Cardiac fibroblast (primary cell): Measurements from ENCODE around the gene DSE.
A peak's percentile ranks its signal among the peaks of the same experiment; 100 is the strongest.

Experiments
- DNase-seq, 2 donors: peaks; one replicate each; pipeline versions ENCODE4 v3.0.0 to v3.0.0-alpha.2; 2010; ENCODE audit warnings: low read depth in 2 of 2
- H3K4me3 ChIP-seq, 2 donors: replicated peaks in 1 of 2; 1 replicate in 1 of 2; 2 replicates in 1 of 2; pipeline ENCODE4 v1.5.1; 2011; ENCODE audit warnings: low read depth in 2 of 2, low read length in 2 of 2, mild to moderate bottlenecking in 2 of 2, moderate library complexity in 1 of 2
- TF ChIP-seq, protein P1 (sequence below): IDR thresholded peaks from one replicate; pipeline ENCODE4 v1.5.1; 2011; ENCODE audit warnings: low read depth, mild to moderate bottlenecking, low read length, inconsistent platforms

The DSE gene

DNA sequence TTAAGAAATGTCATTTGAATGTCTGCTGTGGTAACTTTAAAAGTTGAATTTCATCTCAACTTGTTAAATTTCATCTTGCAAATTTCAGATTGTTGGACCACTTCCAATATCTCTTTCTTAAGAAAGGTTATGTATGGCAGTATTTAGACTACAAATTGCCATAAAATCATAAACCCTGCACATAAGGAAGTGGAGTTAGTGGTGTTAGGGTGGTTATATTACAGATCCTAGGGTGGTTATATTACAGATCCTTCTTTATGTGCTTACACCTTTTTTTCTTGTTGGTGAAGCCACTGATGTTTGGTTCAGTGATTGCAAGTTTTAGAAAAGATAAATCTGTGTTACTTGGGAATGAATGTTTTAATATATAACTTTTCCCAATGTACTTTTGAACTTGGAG lies 9.0 kb downstream of the DSE start:
- TF ChIP-seq, protein P1, sequence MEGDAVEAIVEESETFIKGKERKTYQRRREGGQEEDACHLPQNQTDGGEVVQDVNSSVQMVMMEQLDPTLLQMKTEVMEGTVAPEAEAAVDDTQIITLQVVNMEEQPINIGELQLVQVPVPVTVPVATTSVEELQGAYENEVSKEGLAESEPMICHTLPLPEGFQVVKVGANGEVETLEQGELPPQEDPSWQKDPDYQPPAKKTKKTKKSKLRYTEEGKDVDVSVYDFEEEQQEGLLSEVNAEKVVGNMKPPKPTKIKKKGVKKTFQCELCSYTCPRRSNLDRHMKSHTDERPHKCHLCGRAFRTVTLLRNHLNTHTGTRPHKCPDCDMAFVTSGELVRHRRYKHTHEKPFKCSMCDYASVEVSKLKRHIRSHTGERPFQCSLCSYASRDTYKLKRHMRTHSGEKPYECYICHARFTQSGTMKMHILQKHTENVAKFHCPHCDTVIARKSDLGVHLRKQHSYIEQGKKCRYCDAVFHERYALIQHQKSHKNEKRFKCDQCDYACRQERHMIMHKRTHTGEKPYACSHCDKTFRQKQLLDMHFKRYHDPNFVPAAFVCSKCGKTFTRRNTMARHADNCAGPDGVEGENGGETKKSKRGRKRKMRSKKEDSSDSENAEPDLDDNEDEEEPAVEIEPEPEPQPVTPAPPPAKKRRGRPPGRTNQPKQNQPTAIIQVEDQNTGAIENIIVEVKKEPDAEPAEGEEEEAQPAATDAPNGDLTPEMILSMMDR, result no peak
- no peak for DNase-seq
- no peak overlapping the region for H3K4me3 ChIP-seq

DNA sequence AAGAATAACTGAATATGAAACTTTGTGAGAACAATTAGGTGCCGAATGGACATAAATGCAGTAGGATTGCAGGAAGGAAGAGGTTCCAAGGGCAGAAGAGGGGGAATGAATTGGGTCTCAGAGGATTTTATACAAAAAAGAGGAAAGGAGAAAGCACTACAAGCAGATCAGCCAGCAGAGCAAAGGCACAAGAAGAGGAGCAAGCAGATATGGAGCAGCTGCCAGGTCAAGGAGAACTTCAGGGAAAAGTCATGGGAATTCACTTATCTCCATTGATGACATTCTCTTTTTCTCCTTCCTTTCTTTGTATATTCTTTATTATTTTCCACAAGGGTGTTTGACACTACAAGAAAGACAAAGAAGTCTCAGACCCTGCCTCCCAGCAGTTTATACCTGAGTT lies 9.6 kb downstream of the DSE start:
- no peak for DNase-seq
- H3K4me3 ChIP-seq, result no peak overlapping the region
- TF ChIP-seq, protein P1, result no peak

DNA sequence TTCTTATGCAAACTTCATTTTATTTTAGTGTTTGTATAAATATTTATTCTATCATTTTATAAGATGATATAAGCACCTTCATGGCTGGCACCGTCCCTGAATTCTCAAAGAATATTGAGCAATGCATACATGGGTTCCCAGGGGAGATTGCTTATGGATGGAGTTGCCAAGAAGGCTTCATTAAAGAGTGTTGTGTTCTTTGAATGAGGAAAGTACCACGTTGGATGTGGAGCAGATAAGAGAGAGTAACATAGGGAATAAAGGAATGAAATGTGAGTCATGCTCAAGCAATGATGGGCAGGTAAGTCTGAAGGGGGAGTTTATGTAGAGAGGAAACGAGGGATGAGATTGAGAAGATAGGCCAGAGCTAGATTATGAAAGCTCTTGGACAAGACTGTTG lies 10.3 kb downstream of the DSE start:
- no peak overlapping the region for H3K4me3 ChIP-seq
- TF ChIP-seq, protein P1, result no peak
- DNase-seq, result peak; percentile 68 to 77

DNA sequence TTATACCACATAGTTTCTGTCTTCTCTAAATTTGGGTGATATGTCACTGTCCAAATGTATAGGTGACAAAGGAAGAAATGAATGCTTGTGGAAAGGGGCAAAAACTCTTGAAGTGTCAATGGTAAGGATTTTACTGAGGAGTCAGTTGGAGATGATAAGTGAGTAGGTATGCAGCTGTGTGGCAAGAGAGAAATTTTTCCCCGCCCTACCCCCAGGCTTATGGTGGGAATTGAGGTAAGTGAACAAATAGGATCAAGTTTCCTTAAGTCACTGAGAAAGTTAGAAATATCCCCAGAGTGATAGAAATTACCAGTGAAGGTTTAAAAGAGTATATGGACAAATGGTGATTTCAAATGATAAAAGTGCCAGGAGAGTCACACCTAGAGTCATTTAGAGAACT lies 11.8 kb downstream of the DSE start:
- DNase-seq, result no peak
- TF ChIP-seq, protein P1, result no peak

DNA sequence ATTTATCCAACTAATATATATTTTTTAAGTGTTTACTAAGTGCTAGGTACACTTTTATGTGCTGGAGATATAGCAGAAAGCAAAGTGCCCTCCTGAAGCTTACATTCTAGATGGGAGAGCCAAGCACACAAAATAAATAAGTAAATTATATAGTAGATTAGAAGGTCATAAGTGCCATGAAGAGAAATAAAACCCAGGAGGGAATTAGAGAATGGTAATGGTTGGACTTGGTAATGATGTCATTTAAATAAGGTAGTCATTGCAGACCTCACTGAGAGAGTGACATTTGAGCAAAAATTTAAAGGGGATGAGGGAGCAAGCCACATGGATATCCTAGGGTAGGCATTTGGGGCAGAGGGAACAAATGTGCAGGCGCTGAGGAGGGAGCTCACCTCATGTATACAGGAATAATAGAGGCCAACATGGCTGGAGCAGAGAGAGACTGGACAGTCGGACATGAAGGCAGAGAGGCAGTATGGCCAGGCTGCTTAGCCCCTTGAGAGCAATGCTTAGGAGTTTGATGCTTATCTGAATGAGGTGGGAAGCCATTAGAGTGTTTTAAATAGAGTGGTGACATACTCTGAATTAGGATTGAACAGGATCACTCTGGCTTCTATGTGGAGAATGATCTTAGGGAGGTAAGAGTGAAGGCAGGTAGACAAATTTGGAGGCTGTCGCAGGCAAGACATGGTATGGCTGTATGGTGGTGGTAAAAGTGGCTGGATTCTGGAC lies 14.1 kb downstream of the DSE start:
- DNase-seq, result no peak
- H3K4me3 ChIP-seq, result no peak overlapping the region
- TF ChIP-seq, protein P1, result no peak

More for the DNA sequence above, 11.8 kb downstream of the DSE start:
- no peak overlapping the region for H3K4me3 ChIP-seq

DNA sequence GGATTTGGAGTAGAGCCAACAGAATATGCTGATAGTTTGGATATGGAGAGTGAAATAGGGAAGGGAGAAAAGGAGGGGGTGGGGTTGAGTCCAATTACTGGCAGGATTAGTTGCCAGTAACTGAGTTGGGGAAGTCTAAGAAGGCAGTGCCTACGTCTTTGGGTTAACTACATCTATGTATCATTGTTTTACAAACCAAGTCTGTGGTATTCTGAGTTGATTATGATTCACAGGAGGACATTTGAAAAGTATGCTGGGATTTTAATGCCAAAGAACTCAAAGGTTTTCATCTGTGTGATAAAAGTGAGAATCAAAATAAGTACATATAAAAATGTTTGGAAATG lies 14.7 kb downstream of the DSE start:
- TF ChIP-seq, protein P1, result no peak
- peak; percentile 53 to 86 for DNase-seq
- H3K4me3 ChIP-seq, result no peak overlapping the region

DNA sequence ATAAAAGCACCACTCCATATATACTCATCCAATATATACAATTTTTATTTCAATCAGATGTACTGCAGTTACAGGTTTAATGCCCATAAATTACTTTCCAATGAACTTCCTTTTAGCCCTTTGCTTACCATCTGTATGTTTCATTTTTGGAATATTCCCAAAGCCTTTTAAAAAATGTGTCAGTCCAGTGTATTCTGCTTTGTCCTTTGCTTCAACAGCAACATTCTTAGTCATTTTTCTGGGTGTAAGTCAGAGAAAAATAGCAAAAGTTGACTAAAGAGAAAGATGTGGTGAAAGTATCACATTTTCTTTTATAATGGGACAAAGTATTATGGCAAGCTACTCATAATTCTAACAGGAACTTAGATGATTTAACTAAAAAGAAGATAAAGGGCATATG lies 15.2 kb downstream of the DSE start:
- no peak overlapping the region for H3K4me3 ChIP-seq
- peak in 1 of 2 donors; percentile 70 for DNase-seq
- TF ChIP-seq, protein P1, result no peak
